GM18526 (cell line): ENCODE measurements around the gene NBAS.

Experiments
- POLR2A ChIP-seq: IDR thresholded peaks from 3 replicates; pipeline ENCODE4 v1.6.1; 2011; ENCODE audit not compliant: insufficient read length; ENCODE audit errors: extremely low read depth

Gene NBAS

GRCh38 chr2:15555760-15556193 lies 5.4 kb downstream of the NBAS start:
- TF ChIP-seq POLR2A = no peak

- TF ChIP-seq POLR2A = no peak
These were observed 6.5 kb downstream of the NBAS start for GRCh38 chr2:15554525-15555218.

GRCh38 chr2:15553951-15554350 lies 7.2 kb downstream of the NBAS start:
- TF ChIP-seq POLR2A = no peak

GRCh38 chr2:15553519-15553918 lies 7.6 kb downstream of the NBAS start:
- TF ChIP-seq POLR2A = no peak

GRCh38 chr2:15548974-15549373 lies 12.2 kb downstream of the NBAS start:
- no peak for TF ChIP-seq POLR2A

GRCh38 chr2:15547115-15547876 lies 13.8 kb downstream of the NBAS start:
- TF ChIP-seq POLR2A = no peak

GRCh38 chr2:15546297-15547098 lies 14.6 kb downstream of the NBAS start:
- TF ChIP-seq POLR2A = no peak

- TF ChIP-seq POLR2A = no peak
These were observed 16.9 kb downstream of the NBAS start for GRCh38 chr2:15544227-15544626.

- TF ChIP-seq POLR2A = no peak
These were observed 17.6 kb downstream of the NBAS start for GRCh38 chr2:15543541-15543940.

GRCh38 chr2:15543053-15543452 lies 18.1 kb downstream of the NBAS start:
- no peak for TF ChIP-seq POLR2A

- no peak for TF ChIP-seq POLR2A
These were observed 21.1 kb downstream of the NBAS start for GRCh38 chr2:15539999-15540398.

- TF ChIP-seq POLR2A = no peak
These were observed 22.3 kb downstream of the NBAS start for GRCh38 chr2:15538792-15539191.

- TF ChIP-seq POLR2A = no peak
These were observed 27.2 kb downstream of the NBAS start for GRCh38 chr2:15533860-15534480.

GRCh38 chr2:15532996-15533395 lies 28.1 kb downstream of the NBAS start:
- no peak for TF ChIP-seq POLR2A

GRCh38 chr2:15531095-15531854 lies 29.9 kb downstream of the NBAS start:
- TF ChIP-seq POLR2A = no peak
